Lower leg skin (tissue), 4 donors: ENCODE results near the gene TSEN2. TPM values are rescaled to one million over a fixed set of nuclear protein-coding genes. Genes with fewer than 3 reads are reported as not detected.
"Not testable (repeated sequence)": the region's sequence is repeated elsewhere in the genome, so short reads cannot be mapped to it uniquely, and the experiment has no call there.

Experiments used
- DNase-seq, 2 donors: peaks; one replicate each; pipeline ENCODE4 v3.0.0-alpha.2; 2019; ENCODE audit warnings: low spot score in 2 of 2
- H3K4me3 ChIP-seq: fragments of 200-600 bp; sonication (generic); 2 replicates; pipeline ENCODE4 v1.5.1; 2017; ENCODE audit warnings: mild to moderate bottlenecking, low read depth; ENCODE audit not compliant: poor library complexity, severe bottlenecking
- CTCF ChIP-seq, 3 donors: fragments of 450-650 bp; IDR thresholded peaks; one replicate each; pipeline ENCODE4 v1.5.1; 2016; ENCODE audit warnings: antibody characterized with exemption in 3 of 3, mild to moderate bottlenecking in 3 of 3, moderate library complexity in 2 of 3
- POLR2A ChIP-seq, 2 donors: fragments of 450-650 bp; IDR thresholded peaks; one replicate each; pipeline ENCODE4 v1.6.1; 2016 to 2017; ENCODE audit warnings: antibody characterized with exemption in 2 of 2, mild to moderate bottlenecking in 1 of 2, moderate library complexity in 1 of 2
- WGBS, 2 donors: methylation state at CpG; one replicate each; pipeline ENCODE4 v1.1.5; 2018; 5-methylcytosine and 5-hydroxymethylcytosine counted together
- intact Hi-C: fragments of 100-400 bp; cut with DNase I; formaldehyde crosslinking; loops from one replicate; pipeline ENCODE4 v1.15.0; 2023; ENCODE audit warnings: low total_unique reads
- total RNA-seq, 4 donors: library from RNA; depleted of rRNA; stranded (reverse); fragments of >200 nt; gene quantifications; one replicate each; pipeline ENCODE4 v1.1.0, GENCODE V29; 2016

Gene TSEN2
- total RNA-seq, 4 donors from 2014 or later, result 7.8 to 17.8 (median 12.7) TPM

- H3K4me3 ChIP-seq, result no peak overlapping the region
- TF ChIP-seq POLR2A (IDR thresholded peaks at IDR 0.05) (no peak), CTCF (IDR thresholded peaks at IDR 0.05) (no peak)
- 57 to 63% methylated on average over 24 of the region's 24 CpGs for WGBS, 2 donors
- intact Hi-C loops, result no loop called here
- DNase-seq, result no peak
Measured at GRCh38 chr3:12444582-12445471, 39.5 kb upstream of the TSEN2 start.

DNA sequence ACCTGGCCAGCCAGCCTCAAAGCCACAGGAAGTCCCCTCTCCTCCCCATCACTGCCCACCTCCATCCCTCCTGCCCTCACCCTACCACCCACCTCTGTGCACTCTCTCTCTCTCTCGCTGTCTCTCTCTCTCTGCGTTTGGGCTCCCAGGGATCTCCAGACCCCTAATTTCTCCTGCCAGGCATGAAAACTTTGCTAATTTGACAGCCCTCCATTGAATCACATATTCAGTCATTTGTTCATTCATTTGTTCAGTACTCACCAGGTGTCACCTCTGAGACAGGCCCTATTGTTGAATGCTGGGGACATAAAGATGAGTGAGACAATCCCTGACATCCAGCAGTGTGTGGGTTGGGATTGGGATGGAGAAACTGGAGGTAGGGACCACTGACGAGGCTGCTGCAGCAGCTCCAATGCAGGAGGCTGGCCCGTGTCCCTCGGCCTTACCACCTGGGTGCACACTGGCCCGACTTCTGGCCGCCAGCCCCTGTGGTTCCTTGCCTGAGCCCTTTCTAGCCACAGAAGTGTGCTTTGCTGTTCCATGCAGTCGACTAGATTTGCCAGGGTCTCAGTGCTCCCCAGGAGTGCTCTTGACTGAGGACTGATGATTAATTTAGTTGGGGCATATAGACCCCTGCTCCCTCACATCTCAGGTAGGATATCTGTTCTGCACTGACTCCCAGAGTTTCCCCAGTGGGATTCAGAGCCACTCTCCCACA lies 38.6 kb upstream of the TSEN2 start:
- intact Hi-C loops, result no loop called here
- TF ChIP-seq CTCF (IDR thresholded peaks at IDR 0.05) (no peak), POLR2A (IDR thresholded peaks at IDR 0.05) (no peak)
- whole genome bisulfite sequencing, 2 donors, result 93% methylated on average over 8 of the region's 8 CpGs
- H3K4me3 ChIP-seq, result no peak overlapping the region
- DNase-seq, result no peak

GRCh38 chr3:12446298-12446697 lies 38.0 kb upstream of the TSEN2 start:
- DNase-seq, result no peak
- intact Hi-C loops, result no loop called here
- WGBS, 2 donors, result 92 to 96% methylated on average over 7 of the region's 7 CpGs
- no peak for TF ChIP-seq CTCF (IDR thresholded peaks at IDR 0.05)
- no peak for TF ChIP-seq POLR2A (IDR thresholded peaks at IDR 0.05)
- no peak overlapping the region for H3K4me3 ChIP-seq

DNA sequence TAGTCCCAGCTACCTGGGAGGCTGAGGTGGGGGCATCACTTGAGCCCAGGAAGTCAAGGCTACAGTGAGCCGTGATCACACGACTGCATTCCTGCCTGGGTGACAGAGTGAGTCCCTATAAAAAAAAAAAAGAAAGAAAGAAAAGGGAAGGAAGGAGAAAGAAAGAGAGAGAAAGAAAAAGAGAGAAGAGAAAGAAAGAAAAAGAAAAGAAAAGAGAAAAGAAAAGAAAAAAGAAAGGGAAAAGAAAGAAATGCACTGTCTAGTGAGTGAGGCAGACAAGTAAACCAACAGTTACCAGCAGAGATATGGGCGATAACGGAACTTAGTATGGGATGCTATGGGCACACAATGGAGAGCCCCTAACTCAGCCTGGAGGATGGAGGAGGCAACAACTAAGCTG lies 37.2 kb upstream of the TSEN2 start:
- no peak overlapping the region for H3K4me3 ChIP-seq
- TF ChIP-seq POLR2A (IDR thresholded peaks at IDR 0.05) (no peak), CTCF (IDR thresholded peaks at IDR 0.05) (no peak)
- DNase-seq, result no peak
- 95 to 96% methylated on average over 4 of the region's 4 CpGs for WGBS, 2 donors
- intact Hi-C loops, result no loop called here

- intact Hi-C loops, H3K4me3 ChIP-seq, DNase-seq: not testable (repeated sequence)
- WGBS, 2 donors, result 69 to 80% methylated on average over 4 of the region's 4 CpGs
Measured at GRCh38 chr3:12448404-12449202, 35.7 kb upstream of the TSEN2 start.
